GM23338 (cell line): ENCODE measurements around the gene PPP1R12A. TPM values are rescaled to one million over a fixed set of nuclear protein-coding genes. Genes with fewer than 3 reads are reported as not detected.
A peak's percentile ranks its signal among the peaks of the same experiment; 100 is the strongest.

Experiments used
- ATAC-seq: fragments of 200-7000 bp; cut with Tn5 transposase; 3 replicates; pipeline ENCODE4 v1.9.1; 2020
- DNase-seq: peaks from one replicate; pipeline ENCODE4 v3.0.0-alpha.2; 2015; ENCODE audit warnings: low spot score
- H2AFZ ChIP-seq: fragments of 200-600 bp; sonication (generic); 2 replicates; pipeline ENCODE4 v1.8.0; 2016; ENCODE audit warnings: antibody characterized with exemption, mild to moderate bottlenecking, moderate library complexity
- H3F3A ChIP-seq: fragments of 200-600 bp; sonication (generic); replicated peaks from 2 replicates; pipeline ENCODE4 v1.8.0; 2017; ENCODE audit warnings: antibody characterized with exemption, mixed run types, low read depth
- H3K27ac ChIP-seq: fragments of 200-600 bp; sonication (generic); 2 replicates; pipeline ENCODE4 v1.6.1; 2016; ENCODE audit warnings: low read depth
- H3K27me3 ChIP-seq: fragments of 200-600 bp; sonication (generic); 2 replicates; pipeline ENCODE4 v1.8.0; 2016; ENCODE audit warnings: mild to moderate bottlenecking, mixed run types, moderate library complexity; ENCODE audit not compliant: insufficient read depth
- H3K36me3 ChIP-seq: fragments of 200-600 bp; sonication (generic); 2 replicates; pipeline ENCODE4 v1.8.0; 2016; ENCODE audit warnings: mild to moderate bottlenecking; ENCODE audit not compliant: insufficient read depth
- H3K4me1 ChIP-seq: fragments of 200-600 bp; sonication (generic); 2 replicates; pipeline ENCODE4 v1.8.0; 2016; ENCODE audit warnings: mild to moderate bottlenecking, moderate library complexity; ENCODE audit not compliant: insufficient read depth
- H3K4me2 ChIP-seq: fragments of 200-600 bp; sonication (generic); 2 replicates; pipeline ENCODE4 v1.7.1; 2017; ENCODE audit warnings: mixed run types
- H3K4me3 ChIP-seq: fragments of 200-600 bp; sonication (generic); 2 replicates; pipeline ENCODE4 v1.6.1; 2016; ENCODE audit warnings: mixed run types
- H3K79me2 ChIP-seq: fragments of 200-600 bp; sonication (generic); replicated peaks from 2 replicates; pipeline ENCODE4 v1.8.0; 2017; ENCODE audit warnings: mild to moderate bottlenecking; ENCODE audit not compliant: insufficient read depth
- H3K9me2 ChIP-seq: fragments of 200-600 bp; sonication (generic); 2 replicates; pipeline ENCODE4 v1.8.0; 2017; ENCODE audit not compliant: insufficient read depth
- H4K20me1 ChIP-seq: fragments of 200-600 bp; sonication (generic); replicated peaks from 2 replicates; pipeline ENCODE4 v1.8.0; 2017; ENCODE audit warnings: mild to moderate bottlenecking; ENCODE audit not compliant: insufficient read depth
- H3K27ac Mint-ChIP-seq: 2 replicates; pipeline ENCODE4 v1.8.0; 2020; ENCODE audit warnings: inconsistent platforms, mild to moderate bottlenecking, moderate library complexity, mixed read lengths
- H3K27me3 Mint-ChIP-seq: 3 replicates; pipeline ENCODE4 v1.8.0; 2022; ENCODE audit warnings: low read depth, mild to moderate bottlenecking, moderate library complexity, mixed read lengths, inconsistent platforms; ENCODE audit not compliant: insufficient read depth, poor library complexity
- H3K36me3 Mint-ChIP-seq: 3 replicates; pipeline ENCODE4 v1.8.0; 2021; ENCODE audit warnings: low read depth, mild to moderate bottlenecking, inconsistent platforms, moderate library complexity, mixed read lengths
- H3K4me1 Mint-ChIP-seq: 3 replicates; pipeline ENCODE4 v1.8.0; 2020; ENCODE audit warnings: mild to moderate bottlenecking, inconsistent platforms, mixed read lengths
- H3K4me3 Mint-ChIP-seq: 3 replicates; pipeline ENCODE4 v1.8.0; 2021; ENCODE audit warnings: moderate library complexity, mild to moderate bottlenecking, inconsistent platforms, mixed read lengths
- H3K9me3 Mint-ChIP-seq: 3 replicates; pipeline ENCODE4 v1.8.0; 2020; ENCODE audit warnings: moderate library complexity, mild to moderate bottlenecking, inconsistent platforms, mixed read lengths
- CREB1 ChIP-seq: fragments of 250-450 bp; sonication (Bioruptor Pico); IDR thresholded peaks from 2 replicates; pipeline ENCODE4 v1.5.0; 2020; ENCODE audit warnings: low read depth, mild to moderate bottlenecking, moderate library complexity
- CTCF ChIP-seq, 2 experiments: fragments of 200-600 bp in 1 of 2; sonication (generic) in 1 of 2; conservative IDR thresholded peaks; 2 replicates each; pipeline versions ENCODE4 v1.5.1 to v1.6.1; 2016 to 2017; ENCODE audit warnings: antibody characterized with exemption in 2 of 2, low read depth in 2 of 2, mild to moderate bottlenecking in 2 of 2, moderate library complexity in 1 of 2
- ETS1 ChIP-seq: IDR thresholded peaks from 2 replicates; pipeline ENCODE4 v1.6.1; 2016; ENCODE audit warnings: antibody characterized with exemption
- REST ChIP-seq: IDR thresholded peaks from one replicate; pipeline ENCODE4 v1.6.1; 2018; ENCODE audit warnings: antibody characterized with exemption; ENCODE audit not compliant: unreplicated experiment
- ZNF114 ChIP-seq: fragments of 250-450 bp; sonication (Bioruptor Pico); IDR thresholded peaks from 2 replicates; pipeline ENCODE4 v1.5.0; 2020; ENCODE audit warnings: mild to moderate bottlenecking, moderate library complexity
- ZNF331 ChIP-seq: fragments of 250-450 bp; sonication (Bioruptor Pico); IDR thresholded peaks from 2 replicates; pipeline ENCODE4 v1.5.0; 2020; ENCODE audit warnings: low read depth, mild to moderate bottlenecking, moderate library complexity
- polyA plus RNA-seq: library from polyadenylated mRNA; unstranded; fragments of >200 nt; fragmentation: Nextera tagmentation; extraction: Ambion mirVana; gene quantifications from 2 replicates; pipeline ENCODE4 v1.2.1, GENCODE V29; 2016
- total RNA-seq: library from RNA; depleted of rRNA; stranded (reverse); fragments of >200 nt; shearing (Covaris generic); gene quantifications from 2 replicates; pipeline ENCODE4 v1.2.3, GENCODE V29; 2014

The PPP1R12A gene
- total and polyA plus RNA-seq, 2 experiments from 2014 or later: 91.6 to 146 TPM

GRCh38 chr12:79886917-79887519, 47.9 kb downstream of the PPP1R12A start:
- Histone ChIP-seq H3F3A (no peaks in the 10 kb centered on the region), H4K20me1 (peaks cover 13% of the 10 kb centered on the region), H3K9me2 (no peaks in the 10 kb centered on the region), H3K36me3 (no peaks in the 10 kb centered on the region), H2AFZ (no peak overlapping the region), H3K79me2 (peaks cover 99% of the 10 kb centered on the region), H3K4me2 (no peak overlapping the region), H3K27me3 (no peaks in the 10 kb centered on the region), H3K4me3 (no peak overlapping the region), H3K27ac (no peak overlapping the region), H3K4me1 (peaks cover 11% of the 10 kb centered on the region)
- ATAC-seq: peak; percentile 59
- TF ChIP-seq ETS1 (no peak), CTCF (conservative IDR thresholded peaks at IDR 0.05; ENCODE audit: low read depth in 2 of 2) (peak; percentile 60 to 84)
- no peak overlapping the region for H3K4me3 Mint-ChIP-seq
- no peaks in the 10 kb centered on the region for H3K36me3 Mint-ChIP-seq
- peaks cover 2% of the 10 kb centered on the region for H3K27me3 Mint-ChIP-seq
- peaks cover 41% of the 10 kb centered on the region for H3K4me1 Mint-ChIP-seq
- H3K9me3 Mint-ChIP-seq: no peaks in the 10 kb centered on the region
- peak; percentile 67 for DNase-seq
- no peak overlapping the region for H3K27ac Mint-ChIP-seq

GRCh38 chr12:79885911-79886490, 48.9 kb downstream of the PPP1R12A start:
- H4K20me1 ChIP-seq: peaks cover 13% of the 10 kb centered on the region
- Mint-ChIP-seq H3K4me3 (no peak overlapping the region), H3K27ac (no peak overlapping the region), H3K9me3 (no peaks in the 10 kb centered on the region), H3K4me1 (peaks cover 44% of the 10 kb centered on the region), H3K36me3 (no peaks in the 10 kb centered on the region), H3K27me3 (peaks cover 2% of the 10 kb centered on the region)
- no peaks in the 10 kb centered on the region for H3K36me3 ChIP-seq
- H3F3A ChIP-seq: no peaks in the 10 kb centered on the region
- peaks cover 17% of the 10 kb centered on the region for H3K4me1 ChIP-seq
- H3K79me2 ChIP-seq: peaks cover 99% of the 10 kb centered on the region
- no peak overlapping the region for H3K4me2 ChIP-seq
- H3K27ac ChIP-seq: no peak overlapping the region
- DNase-seq: no peak
- no peaks in the 10 kb centered on the region for H3K9me2 ChIP-seq
- ATAC-seq: no peak
- H3K27me3 ChIP-seq: no peaks in the 10 kb centered on the region
- H2AFZ ChIP-seq: no peak overlapping the region
- no peak overlapping the region for H3K4me3 ChIP-seq
- TF ChIP-seq ZNF331 (CRISPR knock-in tag) (no peak), CTCF (conservative IDR thresholded peaks at IDR 0.05; ENCODE audit: low read depth in 2 of 2) (no peak), CREB1 (no peak), REST (no peak), ZNF114 (no peak)
